H9 (cell line): ENCODE data around the gene FCF1. TPM values are rescaled to one million over a fixed set of nuclear protein-coding genes. Genes with fewer than 3 reads are reported as not detected.

Experiments
- DNase-seq: peaks from one replicate; pipeline ENCODE4 v3.0.0-alpha.2; 2017
- H2AFZ ChIP-seq: one replicate; pipeline ENCODE4 v1.6.1; 2013; ENCODE audit warnings: mild to moderate bottlenecking, low read length, control low read depth, moderate library complexity
- H2AK5ac ChIP-seq: 2 replicates; pipeline ENCODE4 v1.6.1; 2013; ENCODE audit warnings: low read length, control low read depth, mixed read lengths; ENCODE audit not compliant: insufficient read length
- H2BK120ac ChIP-seq: one replicate; pipeline ENCODE4 v1.6.1; 2013; ENCODE audit warnings: low read depth, mild to moderate bottlenecking, low read length, control low read depth, inconsistent platforms; ENCODE audit not compliant: poor library complexity, severe bottlenecking
- H2BK12ac ChIP-seq: 2 replicates; pipeline ENCODE4 v1.6.1; 2013; ENCODE audit warnings: low read length, control low read depth, mixed read lengths, low read depth; ENCODE audit not compliant: insufficient read length
- H2BK15ac ChIP-seq: 2 replicates; pipeline ENCODE4 v1.6.1; 2013; ENCODE audit warnings: low read depth, low read length, control low read depth
- H2BK20ac ChIP-seq: one replicate; pipeline ENCODE4 v1.6.1; 2013; ENCODE audit warnings: low read depth, mild to moderate bottlenecking, low read length, control low read depth, inconsistent platforms; ENCODE audit not compliant: poor library complexity, severe bottlenecking
- H2BK5ac ChIP-seq: 2 replicates; pipeline ENCODE4 v1.6.1; 2013; ENCODE audit warnings: low read length, control low read depth, mixed read lengths; ENCODE audit not compliant: insufficient read length
- H3K14ac ChIP-seq: 2 replicates; pipeline ENCODE4 v1.6.1; 2013; ENCODE audit warnings: low read length, control low read depth; ENCODE audit not compliant: insufficient read depth
- H3K18ac ChIP-seq: 2 replicates; pipeline ENCODE4 v1.6.1; 2013; ENCODE audit warnings: low read depth, mild to moderate bottlenecking, mixed read lengths, low read length, control low read depth; ENCODE audit not compliant: insufficient read length
- H3K23ac ChIP-seq: 2 replicates; pipeline ENCODE4 v1.6.1; 2013; ENCODE audit warnings: low read length, control low read depth, mixed read lengths, low read depth; ENCODE audit not compliant: insufficient read length
- H3K23me2 ChIP-seq: 2 replicates; pipeline ENCODE4 v1.6.1; 2013; ENCODE audit warnings: low read depth, mild to moderate bottlenecking, mixed read lengths, low read length, control low read depth; ENCODE audit not compliant: insufficient read length, poor library complexity, severe bottlenecking
- H3K27ac ChIP-seq: 2 replicates; pipeline ENCODE4 v1.5.1; 2013; ENCODE audit warnings: low read length, control low read depth, mixed read lengths, low read depth; ENCODE audit not compliant: insufficient read length
- H3K27me3 ChIP-seq: 2 replicates; pipeline ENCODE4 v1.6.1; 2013; ENCODE audit warnings: low read length, control low read depth, inconsistent platforms; ENCODE audit not compliant: insufficient read depth
- H3K4ac ChIP-seq: 2 replicates; pipeline ENCODE4 v1.6.1; 2013; ENCODE audit warnings: low read depth, mild to moderate bottlenecking, control low read depth, inconsistent platforms, low read length, moderate library complexity
- H3K4me1 ChIP-seq: 2 replicates; pipeline ENCODE4 v1.6.1; 2013; ENCODE audit warnings: low read length, control low read depth, inconsistent platforms; ENCODE audit not compliant: insufficient read depth
- H3K4me2 ChIP-seq: 2 replicates; pipeline ENCODE4 v1.6.1; 2013; ENCODE audit warnings: low read length, control low read depth, mixed read lengths; ENCODE audit not compliant: insufficient read length, insufficient read depth
- H3K56ac ChIP-seq: 2 replicates; pipeline ENCODE4 v1.6.1; 2013; ENCODE audit warnings: low read depth, mild to moderate bottlenecking, mixed read lengths, low read length, control low read depth; ENCODE audit not compliant: insufficient read length
- H3K79me1 ChIP-seq: 2 replicates; pipeline ENCODE4 v1.6.1; 2013; ENCODE audit warnings: low read depth, mild to moderate bottlenecking, moderate library complexity, low read length, control low read depth, inconsistent platforms; ENCODE audit not compliant: insufficient read depth, poor library complexity, severe bottlenecking
- H3K79me2 ChIP-seq: 2 replicates; pipeline ENCODE4 v1.6.1; 2013; ENCODE audit warnings: low read length, control low read depth, inconsistent platforms; ENCODE audit not compliant: insufficient read depth
- H3K9ac ChIP-seq: 2 replicates; pipeline ENCODE4 v1.6.1; 2013; ENCODE audit warnings: low read length, control low read depth, mixed read lengths; ENCODE audit not compliant: insufficient read length; ENCODE audit errors: extremely low read depth
- H3K9me3 ChIP-seq: one replicate; pipeline ENCODE4 v1.6.1; 2013; ENCODE audit warnings: low read depth, low read length, inconsistent platforms; ENCODE audit not compliant: control insufficient read depth
- H3T11ph ChIP-seq: one replicate; pipeline ENCODE4 v1.6.1; 2013; ENCODE audit warnings: mild to moderate bottlenecking, low read length, control low read depth, inconsistent platforms
- H4K20me1 ChIP-seq: one replicate; pipeline ENCODE4 v1.6.1; 2013; ENCODE audit not compliant: control insufficient read depth, insufficient read length, insufficient read depth
- H4K5ac ChIP-seq: 2 replicates; pipeline ENCODE4 v1.6.1; 2013; ENCODE audit warnings: low read depth, mild to moderate bottlenecking, mixed read lengths, low read length, control low read depth; ENCODE audit not compliant: insufficient read length
- H4K8ac ChIP-seq: replicated peaks from 2 replicates; pipeline ENCODE4 v1.6.1; 2013; ENCODE audit warnings: low read length, control low read depth, mixed read lengths, low read depth; ENCODE audit not compliant: insufficient read length
- H4K91ac ChIP-seq: 2 replicates; pipeline ENCODE4 v1.6.1; 2013; ENCODE audit warnings: low read depth, mild to moderate bottlenecking, moderate library complexity, mixed read lengths, low read length, control low read depth; ENCODE audit not compliant: insufficient read length
- H3K27ac Mint-ChIP-seq, 3 experiments: 2 replicates in 2 of 3; 3 replicates in 1 of 3; pipeline ENCODE4 v1.8.0; 2020 to 2021; ENCODE audit warnings: mixed read lengths in 3 of 3, mild to moderate bottlenecking in 1 of 3, moderate library complexity in 1 of 3
- H3K27me3 Mint-ChIP-seq: 2 replicates; pipeline ENCODE4 v1.8.0; 2021; ENCODE audit warnings: low read depth, mild to moderate bottlenecking, moderate library complexity, mixed read lengths
- H3K36me3 Mint-ChIP-seq, 3 experiments: 2 replicates in 2 of 3; 3 replicates in 1 of 3; pipeline ENCODE4 v1.8.0; 2020 to 2021; ENCODE audit warnings: low read depth in 3 of 3, mixed read lengths in 3 of 3; ENCODE audit not compliant: insufficient read depth in 1 of 3
- H3K4me1 Mint-ChIP-seq, 2 experiments: 2 replicates each; pipeline ENCODE4 v1.8.0; 2020; ENCODE audit warnings: mixed read lengths in 2 of 2
- H3K4me3 Mint-ChIP-seq, 2 experiments: 2 replicates in 1 of 2; 3 replicates in 1 of 2; pipeline ENCODE4 v1.8.0; 2020 to 2021; ENCODE audit warnings: mild to moderate bottlenecking in 2 of 2, mixed read lengths in 2 of 2, moderate library complexity in 1 of 2
- H3K9me3 Mint-ChIP-seq, 2 experiments: 2 replicates in 1 of 2; 3 replicates in 1 of 2; pipeline ENCODE4 v1.8.0; 2020; ENCODE audit warnings: mild to moderate bottlenecking in 2 of 2, mixed read lengths in 2 of 2, moderate library complexity in 1 of 2
- WGBS: extraction: QIAGEN DNeasy Blood & Tissue Kit; methylation state at CpG from one replicate; pipeline ENCODE4 v1.1.7; 2013; ENCODE audit warnings: missing lambda C conversion rate, low lambda C conversion rate, mixed read lengths; ENCODE audit not compliant: insufficient read length; ENCODE audit errors: extremely low coverage; 5-methylcytosine and 5-hydroxymethylcytosine counted together
- total RNA-seq: library from RNA; stranded (reverse); gene quantifications from 2 replicates; pipeline ENCODE4 v1.2.1, GENCODE V29; 2021
- TF ChIP-seq, protein P1 (sequence below): fragments of 200-600 bp; sonication (generic); conservative IDR thresholded peaks from 3 replicates; pipeline ENCODE4 v1.8.0; 2021; ENCODE audit warnings: antibody characterized with exemption, mild to moderate bottlenecking

The FCF1 gene
- total RNA-seq, 1 experiment from 2014 or later = 87.7 TPM

GRCh38 chr14:74771399-74771798 is 58.5 kb downstream of the FCF1 start:
- Mint-ChIP-seq H3K36me3 (peaks cover 8 to 16% (median 15%) of the 10 kb centered on the region in 3 experiments), H3K27me3 (no peaks in the 10 kb centered on the region), H3K27ac (no peak overlapping the region; a peak in 1 of 7 replicates), H3K9me3 (no peaks in the 10 kb centered on the region), H3K4me3 (no peak overlapping the region), H3K4me1 (peaks cover 11 to 17% of the 10 kb centered on the region in 2 experiments)
- Histone ChIP-seq H3K4ac (no peak overlapping the region), H3K27ac (no peak overlapping the region), H2AK5ac (no peak overlapping the region), H4K20me1 (no peaks in the 10 kb centered on the region), H3K4me1 (no peaks in the 10 kb centered on the region), H4K5ac (no peak overlapping the region), H3K79me2 (peaks cover 26% of the 10 kb centered on the region; the same call in 1 of the 2 replicates), H3K23ac (no peak overlapping the region), H2AFZ (no peak overlapping the region), H4K8ac (no peak overlapping the region), H3K9me3 (no peaks in the 10 kb centered on the region), H3K18ac (no peak overlapping the region), H2BK15ac (no peak overlapping the region), H3K79me1 (peaks cover 6% of the 10 kb centered on the region), H2BK20ac (no peak overlapping the region), H3K4me2 (no peak overlapping the region), H3K9ac (no peak overlapping the region), H3K56ac (no peak overlapping the region), H2BK5ac (no peak overlapping the region), H4K91ac (no peak overlapping the region), H2BK120ac (no peak overlapping the region), H2BK12ac (no peak overlapping the region), H3K23me2 (no peaks in the 10 kb centered on the region), H3K14ac (no peak overlapping the region), H3K27me3 (no peaks in the 10 kb centered on the region), H3T11ph (no peak overlapping the region)
- TF ChIP-seq, protein P1, sequence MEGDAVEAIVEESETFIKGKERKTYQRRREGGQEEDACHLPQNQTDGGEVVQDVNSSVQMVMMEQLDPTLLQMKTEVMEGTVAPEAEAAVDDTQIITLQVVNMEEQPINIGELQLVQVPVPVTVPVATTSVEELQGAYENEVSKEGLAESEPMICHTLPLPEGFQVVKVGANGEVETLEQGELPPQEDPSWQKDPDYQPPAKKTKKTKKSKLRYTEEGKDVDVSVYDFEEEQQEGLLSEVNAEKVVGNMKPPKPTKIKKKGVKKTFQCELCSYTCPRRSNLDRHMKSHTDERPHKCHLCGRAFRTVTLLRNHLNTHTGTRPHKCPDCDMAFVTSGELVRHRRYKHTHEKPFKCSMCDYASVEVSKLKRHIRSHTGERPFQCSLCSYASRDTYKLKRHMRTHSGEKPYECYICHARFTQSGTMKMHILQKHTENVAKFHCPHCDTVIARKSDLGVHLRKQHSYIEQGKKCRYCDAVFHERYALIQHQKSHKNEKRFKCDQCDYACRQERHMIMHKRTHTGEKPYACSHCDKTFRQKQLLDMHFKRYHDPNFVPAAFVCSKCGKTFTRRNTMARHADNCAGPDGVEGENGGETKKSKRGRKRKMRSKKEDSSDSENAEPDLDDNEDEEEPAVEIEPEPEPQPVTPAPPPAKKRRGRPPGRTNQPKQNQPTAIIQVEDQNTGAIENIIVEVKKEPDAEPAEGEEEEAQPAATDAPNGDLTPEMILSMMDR = no peak
- no CpG with 5 or more reads among the region's 5 CpGs for WGBS
- no peak for DNase-seq
